ENCODE data around the gene GAB1. TPM values are rescaled to one million over a fixed set of nuclear protein-coding genes. Genes with fewer than 3 reads are reported as not detected.
A peak's percentile ranks its signal among the peaks of the same experiment; 100 is the strongest.

GAB1 gene
- total RNA-seq, 1 donor from 2014 or later: 64.8 TPM

DNA sequence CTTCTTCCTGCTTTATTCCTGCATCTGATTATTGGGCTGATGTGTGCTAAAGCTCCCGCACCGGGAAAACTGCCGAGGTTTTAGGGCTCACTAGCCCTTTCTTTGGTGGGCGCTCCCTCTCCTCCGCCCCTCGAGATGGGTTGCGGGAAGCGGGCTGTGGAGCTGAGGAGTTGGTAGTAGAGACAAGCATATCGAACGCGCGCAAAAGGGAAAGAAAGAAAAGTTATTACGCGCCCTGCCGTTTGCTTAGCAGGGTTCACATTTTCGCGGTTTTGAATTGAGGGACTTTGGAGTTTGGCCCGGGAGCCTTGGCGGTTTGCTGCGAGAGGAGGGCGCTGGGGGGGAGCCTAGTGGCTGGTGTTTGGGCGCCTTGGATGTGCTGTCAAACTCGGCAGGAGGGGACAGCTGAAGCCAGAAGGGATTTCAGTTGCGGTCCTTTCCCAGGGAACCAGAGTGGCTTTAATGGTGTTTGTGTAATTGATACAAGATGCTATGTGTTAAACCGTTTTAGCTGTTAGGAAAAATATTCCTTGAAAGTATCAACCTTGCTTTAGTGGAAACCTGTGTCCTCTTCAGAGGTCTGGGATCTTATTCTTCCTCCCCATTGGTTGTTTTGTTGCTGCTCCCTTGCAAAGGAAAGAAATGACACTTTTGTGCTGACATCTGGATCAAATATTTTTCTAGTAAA lies 1.1 kb downstream of the GAB1 start:
- peak overlapping the region; percentile 92 for H3K4me3 ChIP-seq
- H3K27me3 ChIP-seq: no peaks in the 10 kb centered on the region
- no peaks in the 10 kb centered on the region for H3K36me3 ChIP-seq
- intact Hi-C loops (cut with DNase I): no loop called here
- peak; percentile 74 for DNase-seq
- TF ChIP-seq, protein P1, sequence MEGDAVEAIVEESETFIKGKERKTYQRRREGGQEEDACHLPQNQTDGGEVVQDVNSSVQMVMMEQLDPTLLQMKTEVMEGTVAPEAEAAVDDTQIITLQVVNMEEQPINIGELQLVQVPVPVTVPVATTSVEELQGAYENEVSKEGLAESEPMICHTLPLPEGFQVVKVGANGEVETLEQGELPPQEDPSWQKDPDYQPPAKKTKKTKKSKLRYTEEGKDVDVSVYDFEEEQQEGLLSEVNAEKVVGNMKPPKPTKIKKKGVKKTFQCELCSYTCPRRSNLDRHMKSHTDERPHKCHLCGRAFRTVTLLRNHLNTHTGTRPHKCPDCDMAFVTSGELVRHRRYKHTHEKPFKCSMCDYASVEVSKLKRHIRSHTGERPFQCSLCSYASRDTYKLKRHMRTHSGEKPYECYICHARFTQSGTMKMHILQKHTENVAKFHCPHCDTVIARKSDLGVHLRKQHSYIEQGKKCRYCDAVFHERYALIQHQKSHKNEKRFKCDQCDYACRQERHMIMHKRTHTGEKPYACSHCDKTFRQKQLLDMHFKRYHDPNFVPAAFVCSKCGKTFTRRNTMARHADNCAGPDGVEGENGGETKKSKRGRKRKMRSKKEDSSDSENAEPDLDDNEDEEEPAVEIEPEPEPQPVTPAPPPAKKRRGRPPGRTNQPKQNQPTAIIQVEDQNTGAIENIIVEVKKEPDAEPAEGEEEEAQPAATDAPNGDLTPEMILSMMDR (IDR thresholded peaks at IDR 0.05): no peak
- no peaks in the 10 kb centered on the region for H3K9me3 ChIP-seq
- no peak for ATAC-seq
- H3K4me1 ChIP-seq: peaks cover 6% of the 10 kb centered on the region
- H3K27ac ChIP-seq: peak overlapping the region; percentile 92

DNA sequence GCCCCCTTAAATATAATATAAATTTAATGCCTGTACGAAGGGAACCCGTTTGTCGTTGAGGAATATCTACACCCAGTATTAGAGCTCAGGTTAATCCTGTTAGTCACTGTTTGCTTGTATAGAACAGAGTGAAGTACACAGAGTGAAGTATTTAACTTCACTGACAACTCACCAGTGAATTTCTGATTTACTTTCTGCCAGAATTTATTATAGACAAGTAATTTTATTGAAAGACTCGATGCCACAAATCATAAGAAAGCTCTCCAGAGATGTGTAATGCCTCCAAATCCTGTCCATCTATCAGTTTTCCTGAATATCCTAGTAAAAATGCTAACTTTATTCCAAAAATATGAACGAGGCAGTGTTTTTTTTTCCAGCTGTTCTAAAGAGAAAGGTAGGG lies 1.6 kb downstream of the GAB1 start:
- Histone ChIP-seq H3K4me1 (peaks cover 10% of the 10 kb centered on the region), H3K36me3 (no peaks in the 10 kb centered on the region), H3K4me3 (peak overlapping the region; percentile 92), H3K9me3 (no peaks in the 10 kb centered on the region), H3K27ac (no peak overlapping the region), H3K27me3 (no peaks in the 10 kb centered on the region)
- ATAC-seq (no peak), DNase-seq (no peak)
- TF ChIP-seq, protein P1 (IDR thresholded peaks at IDR 0.05): no peak
- intact Hi-C loops (cut with DNase I): no loop called here

DNA sequence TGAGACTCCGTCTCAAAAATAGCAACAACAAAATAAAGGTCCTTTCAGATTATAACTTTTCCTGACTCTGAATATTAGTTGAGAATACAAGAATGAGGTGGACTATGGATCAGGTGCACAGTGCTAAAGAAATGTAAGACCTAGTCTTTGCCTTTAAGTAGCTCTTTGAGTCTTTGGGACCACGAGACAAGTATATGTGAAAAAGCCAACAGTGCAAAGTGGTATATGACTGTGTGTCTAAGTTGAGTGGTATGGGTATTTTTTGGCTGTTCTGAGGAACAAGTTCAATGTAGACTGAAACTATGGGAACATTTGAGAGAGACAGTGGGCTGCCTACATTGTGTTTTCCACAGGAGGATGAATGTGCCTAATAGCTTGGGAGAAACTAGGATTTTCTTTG lies 2.8 kb downstream of the GAB1 start:
- Histone ChIP-seq H3K9me3 (no peaks in the 10 kb centered on the region), H3K27ac (no peak overlapping the region), H3K4me1 (peaks cover 20% of the 10 kb centered on the region), H3K27me3 (no peaks in the 10 kb centered on the region), H3K4me3 (peak overlapping the region; percentile 92), H3K36me3 (no peaks in the 10 kb centered on the region)
- TF ChIP-seq, protein P1 (IDR thresholded peaks at IDR 0.05): no peak
- DNase-seq (no peak), ATAC-seq (no peak)
- intact Hi-C loops (cut with DNase I): no loop called here

DNA sequence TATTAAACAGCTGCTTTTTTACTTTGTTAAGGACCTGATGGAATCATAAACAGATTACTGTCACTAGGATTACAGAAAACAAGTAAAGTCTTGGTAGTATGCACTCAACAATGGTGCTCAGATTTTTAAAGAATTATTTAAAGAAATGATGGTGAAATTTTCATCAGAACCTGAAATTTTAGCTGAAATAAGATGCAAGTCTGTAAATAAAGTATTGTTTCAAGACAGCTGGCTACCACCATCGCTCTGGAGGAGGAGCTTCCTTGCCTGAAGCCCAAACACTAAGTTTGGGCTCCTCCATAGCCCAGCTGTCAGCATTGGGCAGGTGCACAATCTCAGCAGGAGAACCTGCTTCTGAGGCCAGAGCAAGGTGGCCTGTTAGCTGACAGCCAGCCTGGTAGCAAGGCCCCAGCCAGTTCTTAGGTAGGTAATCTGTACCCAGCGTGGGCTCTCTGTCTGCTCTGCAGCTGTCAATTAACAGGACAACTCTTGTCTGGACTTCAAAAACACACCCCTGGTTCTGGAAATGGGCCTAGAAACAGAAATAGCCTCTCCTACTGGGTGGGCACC lies 4.6 kb downstream of the GAB1 start:
- no peak for DNase-seq
- Histone ChIP-seq H3K27me3 (no peaks in the 10 kb centered on the region), H3K9me3 (no peaks in the 10 kb centered on the region), H3K4me1 (peaks cover 28% of the 10 kb centered on the region), H3K4me3 (no peak overlapping the region), H3K36me3 (no peaks in the 10 kb centered on the region), H3K27ac (no peak overlapping the region)
- TF ChIP-seq, protein P1 (IDR thresholded peaks at IDR 0.05): no peak
- no peak for ATAC-seq
- intact Hi-C loops (cut with DNase I): no loop called here

DNA sequence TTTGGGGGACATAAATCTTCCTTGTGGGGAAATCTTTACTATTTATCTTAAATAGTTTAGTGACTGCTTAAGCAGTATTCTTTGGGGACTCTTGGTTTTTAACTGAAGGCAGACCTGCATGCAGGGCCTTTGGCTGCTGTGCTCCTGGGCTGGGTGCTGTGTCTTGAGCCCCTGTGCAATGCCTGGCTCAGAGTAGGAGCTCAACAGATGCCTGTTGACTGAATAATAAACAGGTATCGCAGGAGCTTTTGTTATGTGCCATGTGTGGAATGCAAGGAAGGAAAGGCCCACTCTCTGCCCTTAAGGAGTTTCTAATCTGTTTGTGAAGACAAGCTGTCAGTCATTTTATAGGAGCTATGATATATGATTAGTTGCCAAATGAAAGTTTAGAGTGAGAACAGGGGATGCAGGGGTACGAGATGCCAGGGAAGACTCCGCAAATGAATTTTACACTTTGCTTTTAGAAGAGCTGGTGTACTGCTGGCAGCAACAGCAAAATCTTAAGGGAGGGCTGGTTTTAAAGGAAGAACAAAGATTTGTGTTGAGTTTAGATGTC lies 6.7 kb downstream of the GAB1 start:
- DNase-seq (no peak), ATAC-seq (no peak)
- H3K27ac ChIP-seq: peak overlapping the region; percentile 55
- no peaks in the 10 kb centered on the region for H3K27me3 ChIP-seq
- TF ChIP-seq, protein P1 (IDR thresholded peaks at IDR 0.05): no peak
- no peak overlapping the region for H3K4me3 ChIP-seq
- no peaks in the 10 kb centered on the region for H3K9me3 ChIP-seq
- H3K36me3 ChIP-seq: no peaks in the 10 kb centered on the region
- peaks cover 36% of the 10 kb centered on the region for H3K4me1 ChIP-seq
- intact Hi-C loops (cut with DNase I): no loop called here
